Neutrophil (primary cell): ENCODE data around the gene KIF3B.
"Not testable (repeated sequence)": the region's sequence is repeated elsewhere in the genome, so short reads cannot be mapped to it uniquely, and the experiment has no call there.

ENCODE experiments used
- H3K27ac ChIP-seq: fragments of 200-600 bp; sonication (generic); 2 replicates; pipeline ENCODE4 v1.5.1; 2016; ENCODE audit warnings: mild to moderate bottlenecking, moderate library complexity
- H3K27me3 ChIP-seq: fragments of 200-600 bp; sonication (generic); 2 replicates; pipeline ENCODE4 v1.6.0; 2016; ENCODE audit warnings: mild to moderate bottlenecking
- H3K36me3 ChIP-seq: fragments of 200-600 bp; sonication (generic); 2 replicates; pipeline ENCODE4 v1.5.1; 2017
- H3K4me1 ChIP-seq, 2 experiments: fragments of 200-600 bp in 1 of 2; sonication (generic) in 1 of 2; 1 replicate in 1 of 2; 2 replicates in 1 of 2; pipeline versions ENCODE4 v1.5.1 to v1.6.1; 2013 to 2016; ENCODE audit warnings: low read depth in 1 of 2, low read length in 1 of 2, mild to moderate bottlenecking in 1 of 2, moderate library complexity in 1 of 2; ENCODE audit not compliant: control insufficient read depth in 1 of 2, insufficient read depth in 1 of 2
- H3K4me3 ChIP-seq, 2 experiments: fragments of 200-600 bp in 1 of 2; sonication (generic) in 1 of 2; 1 replicate in 1 of 2; 2 replicates in 1 of 2; pipeline ENCODE4 v1.5.1; 2013 to 2016; ENCODE audit warnings: low read depth in 1 of 2, low read length in 1 of 2, mild to moderate bottlenecking in 1 of 2, moderate library complexity in 1 of 2
- H3K9me3 ChIP-seq: fragments of 200-600 bp; sonication (generic); 2 replicates; pipeline ENCODE4 v1.5.1; 2016
- TF ChIP-seq, protein P1 (sequence below): fragments of 200-600 bp; sonication (generic); IDR thresholded peaks from 2 replicates; pipeline ENCODE4 v1.5.1; 2016; ENCODE audit warnings: antibody characterized with exemption

KIF3B gene

DNA sequence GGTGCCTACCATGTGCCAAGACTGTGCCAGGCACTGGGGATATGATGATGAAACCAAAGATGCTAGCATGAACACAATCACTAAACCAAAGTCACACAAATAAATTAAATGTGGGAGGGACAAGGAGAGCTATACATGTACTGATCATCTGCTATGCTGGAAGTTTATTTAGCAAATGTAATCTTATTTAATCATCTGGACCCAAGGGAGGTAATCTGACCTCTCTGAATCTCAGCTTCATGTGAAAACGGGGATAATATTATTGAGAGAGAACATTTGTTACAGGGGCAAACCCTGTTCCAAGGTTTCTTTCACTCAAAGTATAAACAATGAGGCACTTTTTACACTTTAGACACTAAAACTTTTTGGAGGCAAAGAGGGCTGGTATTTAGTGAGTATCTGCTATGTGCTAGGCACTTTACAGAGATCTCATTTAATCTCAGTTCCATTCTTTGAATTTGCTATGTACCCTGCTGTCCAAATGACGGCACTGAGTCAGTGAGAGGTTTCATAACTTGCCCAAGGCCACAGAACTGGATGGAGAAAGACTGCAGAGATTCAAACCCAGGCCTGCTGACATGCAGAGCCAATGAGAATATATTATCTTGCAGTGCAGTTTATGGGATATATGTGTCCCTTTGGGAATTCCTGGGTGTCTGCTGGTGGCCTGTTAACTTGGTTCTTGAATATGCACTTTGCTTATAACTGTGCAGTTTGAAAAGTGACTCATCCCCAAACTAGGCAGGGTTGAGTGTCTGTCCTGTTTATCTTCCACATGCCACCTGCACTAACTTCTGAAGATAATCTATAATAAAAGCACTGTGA is 77.4 kb downstream of the KIF3B start:
- Histone ChIP-seq H3K27me3 (no peaks in the 10 kb centered on the region), H3K4me1 (peaks cover 24 to 27% of the 10 kb centered on the region in 2 experiments), H3K27ac (no peak overlapping the region)

DNA sequence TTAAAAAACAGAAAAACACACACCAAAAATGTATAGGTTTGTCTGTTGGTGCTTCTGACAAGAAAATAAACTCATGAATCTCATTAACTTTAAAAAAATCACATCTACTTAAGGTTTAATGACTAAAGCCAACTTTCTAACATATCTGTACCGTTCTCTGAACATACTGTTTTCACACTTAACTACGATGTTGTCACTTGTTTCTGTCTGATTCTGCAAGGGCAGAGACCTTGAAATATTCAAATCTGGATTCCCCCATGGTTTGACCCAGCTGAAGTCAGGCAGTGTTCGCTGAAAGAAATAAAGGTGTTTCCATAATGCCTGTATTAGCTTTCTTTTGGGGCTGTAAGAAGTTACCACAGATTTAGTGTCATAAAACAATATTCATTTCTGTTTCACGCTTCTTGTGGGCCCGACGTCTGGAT is 78.0 kb downstream of the KIF3B start:
- no peaks in the 10 kb centered on the region for H3K36me3 ChIP-seq
- no peaks in the 10 kb centered on the region for H3K9me3 ChIP-seq
- H3K27ac ChIP-seq: no peak overlapping the region
- peaks cover 21 to 24% of the 10 kb centered on the region in 2 experiments for H3K4me1 ChIP-seq
- TF ChIP-seq, protein P1, sequence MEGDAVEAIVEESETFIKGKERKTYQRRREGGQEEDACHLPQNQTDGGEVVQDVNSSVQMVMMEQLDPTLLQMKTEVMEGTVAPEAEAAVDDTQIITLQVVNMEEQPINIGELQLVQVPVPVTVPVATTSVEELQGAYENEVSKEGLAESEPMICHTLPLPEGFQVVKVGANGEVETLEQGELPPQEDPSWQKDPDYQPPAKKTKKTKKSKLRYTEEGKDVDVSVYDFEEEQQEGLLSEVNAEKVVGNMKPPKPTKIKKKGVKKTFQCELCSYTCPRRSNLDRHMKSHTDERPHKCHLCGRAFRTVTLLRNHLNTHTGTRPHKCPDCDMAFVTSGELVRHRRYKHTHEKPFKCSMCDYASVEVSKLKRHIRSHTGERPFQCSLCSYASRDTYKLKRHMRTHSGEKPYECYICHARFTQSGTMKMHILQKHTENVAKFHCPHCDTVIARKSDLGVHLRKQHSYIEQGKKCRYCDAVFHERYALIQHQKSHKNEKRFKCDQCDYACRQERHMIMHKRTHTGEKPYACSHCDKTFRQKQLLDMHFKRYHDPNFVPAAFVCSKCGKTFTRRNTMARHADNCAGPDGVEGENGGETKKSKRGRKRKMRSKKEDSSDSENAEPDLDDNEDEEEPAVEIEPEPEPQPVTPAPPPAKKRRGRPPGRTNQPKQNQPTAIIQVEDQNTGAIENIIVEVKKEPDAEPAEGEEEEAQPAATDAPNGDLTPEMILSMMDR: no peak
- H3K27me3 ChIP-seq: no peaks in the 10 kb centered on the region
- H3K4me3 ChIP-seq: no peak overlapping the region

More for the DNA sequence above, 77.4 kb downstream of the KIF3B start:
- no peaks in the 10 kb centered on the region for H3K9me3 ChIP-seq
- TF ChIP-seq, protein P1: no peak
- no peaks in the 10 kb centered on the region for H3K36me3 ChIP-seq
- H3K4me3 ChIP-seq: no peak overlapping the region

DNA sequence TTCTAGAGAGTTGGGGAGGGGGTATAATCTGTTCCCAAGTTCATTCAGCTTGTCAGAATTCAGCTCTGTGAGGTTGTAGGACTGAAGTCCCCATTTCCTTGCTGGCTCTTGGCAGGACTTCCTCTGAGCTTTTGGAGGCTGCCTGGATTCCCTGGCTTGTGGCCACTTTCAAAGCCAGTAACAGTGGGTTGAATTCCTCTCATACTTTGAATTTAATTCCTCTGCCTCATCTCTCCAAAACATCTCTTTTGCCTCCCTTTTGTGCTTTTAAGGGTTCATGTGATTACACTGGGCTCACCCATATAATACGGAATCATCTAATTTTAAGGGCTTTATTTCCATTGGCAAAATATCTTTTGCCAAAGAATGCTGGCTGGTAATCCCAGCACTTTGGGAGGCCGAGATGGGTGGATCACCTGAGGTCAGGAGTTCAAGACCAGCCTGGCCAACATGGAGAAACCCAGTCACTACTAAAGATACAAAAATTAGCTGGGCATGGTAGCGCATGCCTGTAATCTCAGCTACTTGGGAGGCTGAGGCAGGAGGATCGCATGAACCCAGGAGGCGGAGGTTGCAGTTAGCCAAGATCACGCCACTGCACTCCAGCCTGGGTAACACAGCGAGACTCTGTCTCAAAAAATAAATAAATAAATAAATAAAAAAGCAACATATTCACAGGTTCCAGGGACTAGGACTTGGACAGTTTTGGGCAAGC is 78.6 kb downstream of the KIF3B start:
- not testable (repeated sequence) for H3K36me3 ChIP-seq, H3K9me3 ChIP-seq, H3K27me3 ChIP-seq, H3K27ac ChIP-seq, H3K4me3 ChIP-seq
- H3K4me1 ChIP-seq: peaks cover 21 to 24% of the 10 kb centered on the region in 2 experiments

DNA sequence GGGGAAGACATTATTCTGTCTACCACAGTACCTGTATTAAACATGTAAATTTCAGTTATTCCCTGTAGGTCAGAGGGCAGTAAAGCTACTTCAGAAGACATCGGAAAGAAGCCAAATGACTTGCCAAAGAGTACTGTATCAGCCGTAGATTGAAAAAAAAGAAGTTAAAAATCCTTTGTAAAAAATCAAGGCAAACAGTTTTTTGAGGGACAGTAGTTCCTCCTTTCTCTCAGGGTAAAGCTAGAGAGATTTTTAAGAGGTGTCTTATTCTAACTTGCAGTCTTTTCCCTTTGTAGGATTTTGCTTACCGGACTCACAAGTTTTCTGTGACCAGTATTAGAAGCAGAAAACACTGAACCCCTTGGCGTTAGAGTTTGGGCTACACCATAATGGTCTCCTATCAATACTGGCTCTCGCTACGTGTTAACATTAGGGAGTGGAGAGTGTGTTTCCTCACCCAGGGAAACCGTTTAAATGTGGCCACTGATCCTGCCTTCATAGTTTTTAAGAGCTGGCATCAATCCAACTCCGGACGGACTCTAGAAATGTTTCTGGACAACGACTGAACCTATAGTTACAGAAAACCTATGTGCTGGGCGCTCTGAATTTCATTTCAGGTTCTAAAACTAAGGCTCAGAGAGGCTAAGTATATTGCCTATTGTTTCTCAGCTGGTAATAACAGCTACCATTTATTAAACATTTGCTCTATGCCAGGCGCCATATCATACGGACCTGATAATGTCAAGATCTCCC is 79.3 kb downstream of the KIF3B start:
- TF ChIP-seq, protein P1: no peak
- peaks cover 21 to 24% of the 10 kb centered on the region in 2 experiments for H3K4me1 ChIP-seq
- H3K9me3 ChIP-seq: no peaks in the 10 kb centered on the region
- H3K27me3 ChIP-seq: no peaks in the 10 kb centered on the region
- H3K4me3 ChIP-seq: peak overlapping the region; percentile 68 to 97
- H3K27ac ChIP-seq: peak overlapping the region; percentile 99
- H3K36me3 ChIP-seq: no peaks in the 10 kb centered on the region

DNA sequence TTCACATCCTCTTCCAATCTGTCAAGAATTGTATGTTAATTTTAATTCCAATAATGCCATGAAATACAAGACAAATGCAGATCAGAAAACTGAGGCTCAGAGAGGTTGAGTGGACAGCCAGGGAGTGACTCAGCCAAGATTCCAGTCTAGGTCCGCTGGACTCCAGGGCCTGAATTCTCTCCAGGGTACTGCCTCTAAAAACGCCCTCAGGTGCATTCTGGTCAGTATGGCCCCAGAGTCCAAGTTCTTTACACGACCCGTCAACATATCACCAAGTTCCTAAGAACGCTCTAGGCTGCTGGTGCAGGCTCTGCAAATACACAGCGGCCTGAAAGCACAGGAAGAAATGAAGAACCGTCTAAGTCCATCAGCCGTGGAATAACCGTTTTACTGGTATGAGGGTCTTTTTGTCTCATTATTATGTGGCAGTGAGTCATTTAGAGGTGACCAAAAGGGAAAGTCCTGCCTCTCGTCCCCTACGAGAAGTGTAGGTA is 80.0 kb downstream of the KIF3B start:
- H3K4me1 ChIP-seq: peaks cover 21 to 24% of the 10 kb centered on the region in 2 experiments

More for the DNA sequence above, 80.0 kb downstream of the KIF3B start:
- TF ChIP-seq, protein P1: no peak
- Histone ChIP-seq H3K36me3 (no peaks in the 10 kb centered on the region), H3K27me3 (no peaks in the 10 kb centered on the region), H3K9me3 (no peaks in the 10 kb centered on the region), H3K27ac (peak overlapping the region; percentile 99), H3K4me3 (peak overlapping the region; percentile 68 to 97)
